Measurements from ENCODE around the gene DHH.

- TF ChIP-seq, protein P1, sequence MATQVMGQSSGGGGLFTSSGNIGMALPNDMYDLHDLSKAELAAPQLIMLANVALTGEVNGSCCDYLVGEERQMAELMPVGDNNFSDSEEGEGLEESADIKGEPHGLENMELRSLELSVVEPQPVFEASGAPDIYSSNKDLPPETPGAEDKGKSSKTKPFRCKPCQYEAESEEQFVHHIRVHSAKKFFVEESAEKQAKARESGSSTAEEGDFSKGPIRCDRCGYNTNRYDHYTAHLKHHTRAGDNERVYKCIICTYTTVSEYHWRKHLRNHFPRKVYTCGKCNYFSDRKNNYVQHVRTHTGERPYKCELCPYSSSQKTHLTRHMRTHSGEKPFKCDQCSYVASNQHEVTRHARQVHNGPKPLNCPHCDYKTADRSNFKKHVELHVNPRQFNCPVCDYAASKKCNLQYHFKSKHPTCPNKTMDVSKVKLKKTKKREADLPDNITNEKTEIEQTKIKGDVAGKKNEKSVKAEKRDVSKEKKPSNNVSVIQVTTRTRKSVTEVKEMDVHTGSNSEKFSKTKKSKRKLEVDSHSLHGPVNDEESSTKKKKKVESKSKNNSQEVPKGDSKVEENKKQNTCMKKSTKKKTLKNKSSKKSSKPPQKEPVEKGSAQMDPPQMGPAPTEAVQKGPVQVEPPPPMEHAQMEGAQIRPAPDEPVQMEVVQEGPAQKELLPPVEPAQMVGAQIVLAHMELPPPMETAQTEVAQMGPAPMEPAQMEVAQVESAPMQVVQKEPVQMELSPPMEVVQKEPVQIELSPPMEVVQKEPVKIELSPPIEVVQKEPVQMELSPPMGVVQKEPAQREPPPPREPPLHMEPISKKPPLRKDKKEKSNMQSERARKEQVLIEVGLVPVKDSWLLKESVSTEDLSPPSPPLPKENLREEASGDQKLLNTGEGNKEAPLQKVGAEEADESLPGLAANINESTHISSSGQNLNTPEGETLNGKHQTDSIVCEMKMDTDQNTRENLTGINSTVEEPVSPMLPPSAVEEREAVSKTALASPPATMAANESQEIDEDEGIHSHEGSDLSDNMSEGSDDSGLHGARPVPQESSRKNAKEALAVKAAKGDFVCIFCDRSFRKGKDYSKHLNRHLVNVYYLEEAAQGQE (IDR thresholded peaks at IDR 0.05; ENCODE audit: unreplicated experiment), result no peak
- TF ChIP-seq, protein P2, sequence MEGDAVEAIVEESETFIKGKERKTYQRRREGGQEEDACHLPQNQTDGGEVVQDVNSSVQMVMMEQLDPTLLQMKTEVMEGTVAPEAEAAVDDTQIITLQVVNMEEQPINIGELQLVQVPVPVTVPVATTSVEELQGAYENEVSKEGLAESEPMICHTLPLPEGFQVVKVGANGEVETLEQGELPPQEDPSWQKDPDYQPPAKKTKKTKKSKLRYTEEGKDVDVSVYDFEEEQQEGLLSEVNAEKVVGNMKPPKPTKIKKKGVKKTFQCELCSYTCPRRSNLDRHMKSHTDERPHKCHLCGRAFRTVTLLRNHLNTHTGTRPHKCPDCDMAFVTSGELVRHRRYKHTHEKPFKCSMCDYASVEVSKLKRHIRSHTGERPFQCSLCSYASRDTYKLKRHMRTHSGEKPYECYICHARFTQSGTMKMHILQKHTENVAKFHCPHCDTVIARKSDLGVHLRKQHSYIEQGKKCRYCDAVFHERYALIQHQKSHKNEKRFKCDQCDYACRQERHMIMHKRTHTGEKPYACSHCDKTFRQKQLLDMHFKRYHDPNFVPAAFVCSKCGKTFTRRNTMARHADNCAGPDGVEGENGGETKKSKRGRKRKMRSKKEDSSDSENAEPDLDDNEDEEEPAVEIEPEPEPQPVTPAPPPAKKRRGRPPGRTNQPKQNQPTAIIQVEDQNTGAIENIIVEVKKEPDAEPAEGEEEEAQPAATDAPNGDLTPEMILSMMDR (conservative IDR thresholded peaks at IDR 0.05; ENCODE audit: low read depth in 2 of 2), result no peak
- TF ChIP-seq POLR2AphosphoS5 (IDR thresholded peaks at IDR 0.05; ENCODE audit: low read depth) (no peak), EZH2 (IDR thresholded peaks at IDR 0.05; ENCODE audit: low read depth, unreplicated experiment) (no peak), CREB1 (CRISPR knock-in tag; IDR thresholded peaks at IDR 0.05; ENCODE audit: low read depth) (no peak), EZH2phosphoT487 (IDR thresholded peaks at IDR 0.05; ENCODE audit: unreplicated experiment) (no peak)
These were observed 16.6 kb upstream of the DHH start for GRCh38 chr12:49111206-49111605.
